GM19035 (cell line): ENCODE data around the gene CYP2A7.
"Not testable (repeated sequence)": the region's sequence is repeated elsewhere in the genome, so short reads cannot be mapped to it uniquely, and the experiment has no call there.

Source experiments
- ATAC-seq: cut with Tn5 transposase; IDR thresholded peaks from one replicate; pipeline ENCODE4 v1.9.1; 2021; ENCODE audit not compliant: unreplicated experiment

Gene CYP2A7

GRCh38 chr19:40899964-40900363 lies 17.9 kb upstream of the CYP2A7 start:
- ATAC-seq, result not testable (repeated sequence)

- not testable (repeated sequence) for ATAC-seq
Measured at GRCh38 chr19:40896843-40897789, 15.1 kb upstream of the CYP2A7 start.

GRCh38 chr19:40896418-40896796 lies 14.4 kb upstream of the CYP2A7 start:
- ATAC-seq, result no peak

GRCh38 chr19:40893112-40893511 lies 11.1 kb upstream of the CYP2A7 start:
- no peak for ATAC-seq

- no peak for ATAC-seq
Measured at GRCh38 chr19:40889366-40889765, 7.3 kb upstream of the CYP2A7 start.

GRCh38 chr19:40888191-40888590 lies 6.2 kb upstream of the CYP2A7 start:
- no peak for ATAC-seq

- ATAC-seq, result not testable (repeated sequence)
Measured at GRCh38 chr19:40884187-40884931, 2.3 kb upstream of the CYP2A7 start.

GRCh38 chr19:40879349-40879748 lies 2.7 kb downstream of the CYP2A7 start:
- ATAC-seq, result not testable (repeated sequence)

- not testable (repeated sequence) for ATAC-seq
Measured at GRCh38 chr19:40875526-40875951, 6.5 kb downstream of the CYP2A7 start.

GRCh38 chr19:40874874-40875273 lies 7.2 kb downstream of the CYP2A7 start:
- not testable (repeated sequence) for ATAC-seq

- ATAC-seq, result not testable (repeated sequence)
Measured at GRCh38 chr19:40873873-40874272, 8.2 kb downstream of the CYP2A7 start.

GRCh38 chr19:40872209-40872608 lies 9.8 kb downstream of the CYP2A7 start:
- ATAC-seq, result no peak

- ATAC-seq, result no peak
Measured at GRCh38 chr19:40867701-40868100, 14.3 kb downstream of the CYP2A7 start.

- not testable (repeated sequence) for ATAC-seq
Measured at GRCh38 chr19:40864739-40865496, 17.1 kb downstream of the CYP2A7 start.

GRCh38 chr19:40862785-40863184 lies 19.2 kb downstream of the CYP2A7 start:
- no peak for ATAC-seq

GRCh38 chr19:40862333-40862732 lies 19.7 kb downstream of the CYP2A7 start:
- no peak for ATAC-seq

- no peak for ATAC-seq
Measured at GRCh38 chr19:40858109-40858508, 23.9 kb downstream of the CYP2A7 start.

- not testable (repeated sequence) for ATAC-seq
Measured at GRCh38 chr19:40852467-40853152, 29.4 kb downstream of the CYP2A7 start.

- ATAC-seq, result not testable (repeated sequence)
Measured at GRCh38 chr19:40850277-40850676, 31.8 kb downstream of the CYP2A7 start, which contains the start of gene CYP2A6. CYP2A6 (minus strand) TSS chr19:40850447; CDS start chr19:40850426, 21 bp downstream.

- ATAC-seq, result not testable (repeated sequence)
Measured at GRCh38 chr19:40846722-40847121, 35.3 kb downstream of the CYP2A7 start.
